HCT116 (cell line): ENCODE data around the gene KRTAP5-3. TPM values are rescaled to one million over a fixed set of nuclear protein-coding genes. Genes with fewer than 3 reads are reported as not detected.
"Not testable (repeated sequence)": the region's sequence is repeated elsewhere in the genome, so short reads cannot be mapped to it uniquely, and the experiment has no call there.

ENCODE experiments used
- ATAC-seq: fragments of 200-7000 bp; cut with Tn5 transposase; 2 replicates; pipeline ENCODE4 v1.9.1; 2020; ENCODE audit warnings: mild to moderate bottlenecking, moderate library complexity
- BruUV-seq: library from RNA; stranded (reverse); fragments of 400-500 nt; replicated peaks from 2 replicates; lab custom pipeline; 2021; lab: Mats Ljungman, UMichigan
- CTCF ChIA-PET: fragments of 300-600 bp; sonication (Branson Sonifier 250); formaldehyde crosslinking; loops from one replicate; lab custom pipeline; 2021; ENCODE audit warnings: antibody characterized with exemption; lab: Charles Lee
- POLR2A ChIA-PET: fragments of 300-600, 350-600 bp; sonication (Branson Sonifier 250); formaldehyde crosslinking; loops from one replicate; lab custom pipeline; 2021; ENCODE audit warnings: antibody characterized with exemption; lab: Charles Lee
- RAD21 ChIA-PET, 2 experiments: fragments of 300-600 bp; sonication (Branson Sonifier 250); formaldehyde crosslinking; loops; one replicate each; lab custom pipeline; 2023; ENCODE audit warnings: low total read pairs in 2 of 2; ENCODE audit not compliant: uncharacterized antibody in 2 of 2, unreplicated experiment in 2 of 2, low non-redundant PET in 1 of 2; lab: Charles Lee
- DNase-seq: peaks from one replicate; pipeline ENCODE4 v3.0.0-alpha.2; 2010; ENCODE audit warnings: low read depth, low spot score
- H2AFZ ChIP-seq: fragments of 200-600 bp; shearing (Covaris generic), sonication (generic); 2 replicates; pipeline ENCODE4 v1.6.1; 2017; ENCODE audit warnings: low read depth, mixed run types, mixed read lengths, antibody characterized with exemption, low read length; ENCODE audit not compliant: poor library complexity, severe bottlenecking
- H3K27ac ChIP-seq: 2 replicates; pipeline ENCODE4 v1.5.1; 2012; ENCODE audit warnings: low read depth, low read length
- H3K27me3 ChIP-seq: fragments of 200-600 bp; sonication (generic); 2 replicates; pipeline ENCODE4 v1.6.1; 2016; ENCODE audit warnings: mixed run types, low read length, mixed read lengths; ENCODE audit not compliant: insufficient read depth
- H3K36me3 ChIP-seq, 2 experiments: fragments of 200-500 bp in 1 of 2; fragments of 200-600 bp in 1 of 2; sonication (Bioruptor generic) in 1 of 2; sonication (generic) in 1 of 2; 2 replicates each; pipeline versions ENCODE4 v1.5.1 to v1.6.1; 2014 to 2016; ENCODE audit warnings: low read length in 2 of 2, inconsistent platforms in 1 of 2, mixed read lengths in 1 of 2, mixed run types in 1 of 2; ENCODE audit not compliant: insufficient read depth in 2 of 2, control insufficient read depth in 1 of 2
- H3K4me1 ChIP-seq, 2 experiments: fragments of 200-600 bp in 1 of 2; sonication (generic) in 1 of 2; 2 replicates each; pipeline versions ENCODE4 v1.5.1 to v1.6.1; 2012 to 2017; ENCODE audit warnings: low read length in 2 of 2, inconsistent platforms in 1 of 2, mild to moderate bottlenecking in 1 of 2, mixed read lengths in 1 of 2, mixed run types in 1 of 2, moderate library complexity in 1 of 2; ENCODE audit not compliant: insufficient read depth in 2 of 2, control insufficient read depth in 1 of 2
- H3K4me2 ChIP-seq: fragments of 200-600 bp; sonication (generic); 2 replicates; pipeline ENCODE4 v1.6.1; 2017; ENCODE audit warnings: mixed run types, low read length, mixed read lengths
- H3K4me3 ChIP-seq, 2 experiments: fragments of 200-600 bp in 1 of 2; sonication (generic) in 1 of 2; replicated peaks in 1 of 2; 2 replicates each; pipeline ENCODE4 v1.5.1; 2011 to 2016; ENCODE audit warnings: low read length in 2 of 2, control low read depth in 1 of 2, low read depth in 1 of 2, mild to moderate bottlenecking in 1 of 2, mixed read lengths in 1 of 2, mixed run types in 1 of 2
- H3K79me2 ChIP-seq: fragments of 200-600 bp; sonication (generic); 2 replicates; pipeline ENCODE4 v1.6.1; 2017; ENCODE audit warnings: mild to moderate bottlenecking, mixed run types, low read length, moderate library complexity, mixed read lengths; ENCODE audit not compliant: insufficient read depth
- H3K9ac ChIP-seq: fragments of 200-600 bp; sonication (generic); 2 replicates; pipeline ENCODE4 v1.6.1; 2016; ENCODE audit warnings: low read length, mixed read lengths
- H3K9me2 ChIP-seq: fragments of 200-600 bp; sonication (generic), shearing (Covaris generic); 2 replicates; pipeline ENCODE4 v1.6.1; 2017; ENCODE audit warnings: mixed run types, mild to moderate bottlenecking, moderate library complexity; ENCODE audit not compliant: insufficient read depth
- H3K9me3 ChIP-seq, 2 experiments: fragments of 200-500 bp in 1 of 2; fragments of 200-600 bp in 1 of 2; sonication (Bioruptor generic) in 1 of 2; sonication (generic) in 1 of 2; 2 replicates each; pipeline ENCODE4 v1.6.1; 2014 to 2017; ENCODE audit warnings: low read length in 2 of 2, mixed read lengths in 2 of 2, inconsistent platforms in 1 of 2, low read depth in 1 of 2, mild to moderate bottlenecking in 1 of 2, mixed run types in 1 of 2, moderate library complexity in 1 of 2; ENCODE audit not compliant: control insufficient read depth in 1 of 2, insufficient read depth in 1 of 2
- H4K20me1 ChIP-seq: fragments of 200-600 bp; sonication (generic), shearing (Covaris generic); 2 replicates; pipeline ENCODE4 v1.6.1; 2017; ENCODE audit warnings: mixed run types, mild to moderate bottlenecking, moderate library complexity; ENCODE audit not compliant: insufficient read depth
- CEBPB ChIP-seq: IDR thresholded peaks from 2 replicates; pipeline ENCODE4 v1.6.1; 2012; ENCODE audit warnings: low read depth
- ELF1 ChIP-seq: IDR thresholded peaks from 2 replicates; pipeline ENCODE4 v1.6.1; 2012; ENCODE audit warnings: low read depth, borderline replicate concordance
- EZH2 ChIP-seq: fragments of 200-600 bp; sonication (generic); IDR thresholded peaks from 2 replicates; pipeline ENCODE4 v1.6.1; 2017; ENCODE audit warnings: antibody characterized with exemption, mixed run types
- EZH2phosphoT487 ChIP-seq: fragments of 200-600 bp; IDR thresholded peaks from 2 replicates; pipeline ENCODE4 v1.6.1; 2018; ENCODE audit warnings: antibody characterized with exemption, borderline replicate concordance
- JUND ChIP-seq: IDR thresholded peaks from 2 replicates; pipeline ENCODE4 v1.6.1; 2012
- POLR2A ChIP-seq: IDR thresholded peaks from 2 replicates; pipeline ENCODE4 v1.7.0; 2011; ENCODE audit warnings: borderline replicate concordance; ENCODE audit not compliant: insufficient read depth, insufficient read length; ENCODE audit errors: extremely low read depth
- SP1 ChIP-seq: IDR thresholded peaks from 2 replicates; pipeline ENCODE4 v1.6.1; 2012; ENCODE audit warnings: low read depth
- SRF ChIP-seq: IDR thresholded peaks from 2 replicates; pipeline ENCODE4 v1.6.1; 2012; ENCODE audit warnings: low read depth
- TCF7L2 ChIP-seq: IDR thresholded peaks from 2 replicates; pipeline ENCODE4 v1.7.0; 2011; ENCODE audit warnings: borderline replicate concordance, inconsistent platforms; ENCODE audit not compliant: insufficient read depth, insufficient read length; ENCODE audit errors: extremely low read depth
- YY1 ChIP-seq: IDR thresholded peaks from 2 replicates; pipeline ENCODE4 v1.6.1; 2011; ENCODE audit warnings: low read length, low read depth, moderate library complexity, mild to moderate bottlenecking; ENCODE audit not compliant: insufficient replicate concordance; ENCODE audit errors: extremely low read depth
- ZNF274 ChIP-seq: fragments of 200-500 bp; sonication (Bioruptor generic); IDR thresholded peaks from 2 replicates; pipeline ENCODE4 v1.6.1; 2014; ENCODE audit warnings: mild to moderate bottlenecking, low read depth, low read length, inconsistent platforms
- intact Hi-C: fragments of 100-400 bp; cut with micrococcal nuclease; formaldehyde crosslinking; loops from 2 replicates; pipeline ENCODE4 v1.10.0; 2022
- total RNA-seq: library from RNA; stranded (reverse); gene quantifications from one replicate; pipeline ENCODE4 v1.2.1, GENCODE V29; 2021; ENCODE audit not compliant: unreplicated experiment
- TF ChIP-seq, protein P1 (sequence below), 3 experiments: fragments of 200-600 bp in 1 of 3; sonication (generic) in 1 of 3; IDR thresholded peaks in 2 of 3; conservative IDR thresholded peaks in 1 of 3; 2 replicates each; pipeline ENCODE4 v1.5.1; 2012 to 2017; ENCODE audit warnings: low read depth in 2 of 3, low read length in 2 of 3, antibody characterized with exemption in 1 of 3, borderline replicate concordance in 1 of 3, control low read depth in 1 of 3, mild to moderate bottlenecking in 1 of 3, mixed read lengths in 1 of 3, mixed run types in 1 of 3, moderate library complexity in 1 of 3; ENCODE audit not compliant: insufficient read depth in 1 of 3
- TF ChIP-seq, protein P2 (sequence below): IDR thresholded peaks from 2 replicates; pipeline ENCODE4 v1.6.1; 2012

KRTAP5-3 gene
- total RNA-seq, 1 experiment from 2014 or later, result not detected

DNA sequence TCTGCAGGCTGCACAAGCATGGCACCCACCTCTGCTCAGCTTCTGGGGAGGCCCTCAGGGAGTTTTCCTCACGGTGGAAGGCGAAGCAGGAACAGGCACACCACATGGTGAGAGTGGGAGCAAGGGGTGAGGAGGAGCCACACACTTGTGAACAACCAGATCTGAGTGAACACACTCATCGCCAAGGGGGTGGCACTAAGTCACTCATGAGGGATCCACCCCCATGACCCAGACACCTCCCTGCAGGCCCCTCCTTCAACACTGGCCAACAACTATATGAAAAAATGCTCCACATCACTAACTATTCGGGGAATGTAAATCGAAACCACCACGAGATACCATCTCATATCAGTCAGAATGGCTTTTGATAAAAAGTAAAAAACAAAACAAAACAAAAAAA is 9.4 kb downstream of the KRTAP5-3 start:
- ATAC-seq (no peak), DNase-seq (no peak)
- Histone ChIP-seq H3K4me2 (no peak overlapping the region), H3K36me3 (no peaks in the 10 kb centered on the region), H3K4me3 (no peak overlapping the region), H3K79me2 (no peaks in the 10 kb centered on the region), H2AFZ (no peak overlapping the region), H3K4me1 (peaks cover 0 to 3% of the 10 kb centered on the region in 2 experiments; a peak in 1 of 4 replicates), H3K27me3 (peaks cover 19% of the 10 kb centered on the region; the same call in 1 of the 2 replicates), H4K20me1 (no peaks in the 10 kb centered on the region), H3K9me2 (no peaks in the 10 kb centered on the region), H3K9me3 (no peaks in the 10 kb centered on the region), H3K9ac (no peak overlapping the region), H3K27ac (no peak overlapping the region)
- intact Hi-C loops, result no loop called here
- no TSS peak for BruUV-seq
- ChIA-PET RAD21 (no interaction called here), POLR2A (no interaction called here), CTCF (interaction anchor here (1.2 kb wide), 1 partner anchor 52 kb away, joined by 3 read pairs; no protein-coding TSS in a partner anchor)
- TF ChIP-seq EZH2phosphoT487 (no peak), ELF1 (no peak), EZH2 (no peak), POLR2A (no peak), ZNF274 (no peak), YY1 (no peak), CEBPB (no peak), JUND (no peak), SP1 (no peak), TCF7L2 (no peak), SRF (no peak)
- TF ChIP-seq, protein P1, sequence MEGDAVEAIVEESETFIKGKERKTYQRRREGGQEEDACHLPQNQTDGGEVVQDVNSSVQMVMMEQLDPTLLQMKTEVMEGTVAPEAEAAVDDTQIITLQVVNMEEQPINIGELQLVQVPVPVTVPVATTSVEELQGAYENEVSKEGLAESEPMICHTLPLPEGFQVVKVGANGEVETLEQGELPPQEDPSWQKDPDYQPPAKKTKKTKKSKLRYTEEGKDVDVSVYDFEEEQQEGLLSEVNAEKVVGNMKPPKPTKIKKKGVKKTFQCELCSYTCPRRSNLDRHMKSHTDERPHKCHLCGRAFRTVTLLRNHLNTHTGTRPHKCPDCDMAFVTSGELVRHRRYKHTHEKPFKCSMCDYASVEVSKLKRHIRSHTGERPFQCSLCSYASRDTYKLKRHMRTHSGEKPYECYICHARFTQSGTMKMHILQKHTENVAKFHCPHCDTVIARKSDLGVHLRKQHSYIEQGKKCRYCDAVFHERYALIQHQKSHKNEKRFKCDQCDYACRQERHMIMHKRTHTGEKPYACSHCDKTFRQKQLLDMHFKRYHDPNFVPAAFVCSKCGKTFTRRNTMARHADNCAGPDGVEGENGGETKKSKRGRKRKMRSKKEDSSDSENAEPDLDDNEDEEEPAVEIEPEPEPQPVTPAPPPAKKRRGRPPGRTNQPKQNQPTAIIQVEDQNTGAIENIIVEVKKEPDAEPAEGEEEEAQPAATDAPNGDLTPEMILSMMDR (IDR thresholded peaks at IDR 0.05 in 2 of 3, conservative IDR thresholded peaks at IDR 0.05 in 1 of 3; ENCODE audit: borderline replicate concordance in 1 of 3, insufficient read depth in 1 of 3, low read depth in 2 of 3, low read length in 2 of 3), result no peak
- TF ChIP-seq, protein P2, sequence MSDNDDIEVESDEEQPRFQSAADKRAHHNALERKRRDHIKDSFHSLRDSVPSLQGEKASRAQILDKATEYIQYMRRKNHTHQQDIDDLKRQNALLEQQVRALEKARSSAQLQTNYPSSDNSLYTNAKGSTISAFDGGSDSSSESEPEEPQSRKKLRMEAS, result no peak

DNA sequence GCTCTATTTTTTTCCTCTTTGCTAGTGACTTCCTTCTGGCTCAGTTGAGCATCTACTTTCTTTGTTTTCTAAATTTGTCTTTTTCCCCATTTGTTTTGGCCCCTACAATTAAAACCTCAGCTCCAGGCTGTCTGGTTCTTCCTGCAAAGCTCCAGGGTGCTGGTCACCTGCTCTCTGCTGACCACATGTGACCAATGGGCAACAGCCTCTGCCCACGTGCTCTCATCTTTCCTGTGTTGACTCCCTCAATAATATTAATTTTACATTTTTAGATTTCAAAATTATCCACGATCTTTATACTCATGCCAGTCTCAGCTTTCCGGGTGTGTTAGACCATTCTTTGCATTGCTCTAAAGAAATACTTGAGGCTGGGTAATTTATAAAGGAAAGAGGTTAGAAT is 9.9 kb downstream of the KRTAP5-3 start:
- peaks cover 23% of the 10 kb centered on the region; the same call in 1 of the 2 replicates for H3K27me3 ChIP-seq
- DNase-seq, POLR2A ChIA-PET, H3K4me1 ChIP-seq, H2AFZ ChIP-seq, ATAC-seq, H3K36me3 ChIP-seq, H3K4me2 ChIP-seq, intact Hi-C loops, H3K9me2 ChIP-seq, H3K9me3 ChIP-seq, H3K4me3 ChIP-seq, BruUV-seq, H3K27ac ChIP-seq, RAD21 ChIA-PET, H3K9ac ChIP-seq, H3K79me2 ChIP-seq, H4K20me1 ChIP-seq: not testable (repeated sequence)
- CTCF ChIA-PET, result interaction anchor here (1.2 kb wide), 1 partner anchor 52 kb away, joined by 3 read pairs; no protein-coding TSS in a partner anchor
